K562 (cell line): Measurements from ENCODE around the gene OR2H2. TPM values are rescaled to one million over a fixed set of nuclear protein-coding genes. Genes with fewer than 3 reads are reported as not detected.
A peak's percentile ranks its signal among the peaks of the same experiment; 100 is the strongest.

ENCODE experiments used
- ATF7 ChIP-seq: fragments of 450-650 bp; IDR thresholded peaks from 2 replicates; pipeline ENCODE4 v1.7.1; 2014; ENCODE audit warnings: mild to moderate bottlenecking, moderate library complexity
- EP300 ChIP-seq: IDR thresholded peaks from 2 replicates; pipeline ENCODE4 v1.6.1; 2012; ENCODE audit warnings: low read length, improper control_type of control experiment
- EP400 ChIP-seq: fragments of 450-650 bp; IDR thresholded peaks from 2 replicates; pipeline ENCODE4 v1.6.1; 2017; ENCODE audit warnings: antibody characterized with exemption, mild to moderate bottlenecking, moderate library complexity
- NKRF ChIP-seq: fragments of 450-650 bp; IDR thresholded peaks from 2 replicates; pipeline ENCODE4 v1.6.1; 2016; ENCODE audit warnings: borderline replicate concordance
- PHF8 ChIP-seq: fragments of 200-600 bp; sonication (generic); IDR thresholded peaks from 2 replicates; pipeline ENCODE4 v1.6.1; 2012; ENCODE audit warnings: mixed run types, mild to moderate bottlenecking, inconsistent platforms, low read length, moderate library complexity, borderline replicate concordance
- PML ChIP-seq: IDR thresholded peaks from 2 replicates; pipeline ENCODE4 v1.6.1; 2012; ENCODE audit warnings: low read length, inconsistent platforms
- POLR2G ChIP-seq: fragments of 200-400 bp; formaldehyde crosslinking; IDR thresholded peaks from 2 replicates; pipeline ENCODE4 v1.6.1; 2017; ENCODE audit warnings: low read depth, mild to moderate bottlenecking, antibody characterized with exemption, low read length, moderate library complexity
- PPARD ChIP-seq: fragments of 250-450 bp; sonication (Bioruptor Pico); IDR thresholded peaks from 2 replicates; pipeline ENCODE4 v1.8.0; 2022; ENCODE audit warnings: inconsistent platforms, mild to moderate bottlenecking, moderate library complexity
- RCOR1 ChIP-seq, 2 experiments: IDR thresholded peaks; 2 replicates each; pipeline ENCODE4 v1.6.1; 2012; ENCODE audit warnings: low read depth in 2 of 2, low read length in 2 of 2, borderline replicate concordance in 1 of 2, improper control_type of control experiment in 1 of 2
- SREBF2 ChIP-seq: sonication (generic); formaldehyde crosslinking; IDR thresholded peaks from 2 replicates; pipeline ENCODE4 v1.4.0; 2020; ENCODE audit warnings: mild to moderate bottlenecking, missing genetic modification reagents
- STAG1 ChIP-seq: sonication (generic); formaldehyde crosslinking; IDR thresholded peaks from 2 replicates; pipeline ENCODE4 v1.5.0; 2020; ENCODE audit warnings: missing genetic modification reagents, borderline replicate concordance
- ZBTB26 ChIP-seq: fragments of 450-650 bp; formaldehyde crosslinking; IDR thresholded peaks from 2 replicates; pipeline ENCODE4 v1.4.0; 2022; ENCODE audit warnings: missing genetic modification characterization
- ZNF184 ChIP-seq: sonication (generic); formaldehyde crosslinking; IDR thresholded peaks from 2 replicates; pipeline ENCODE4 v1.5.0; 2020; ENCODE audit warnings: missing genetic modification reagents
- ZNF561 ChIP-seq: fragments of 450-650 bp; formaldehyde crosslinking; conservative IDR thresholded peaks from 2 replicates; pipeline ENCODE4 v1.4.0; 2020; ENCODE audit warnings: mild to moderate bottlenecking, moderate library complexity
- ZNF695 ChIP-seq: fragments of 450-650 bp; formaldehyde crosslinking; IDR thresholded peaks from 2 replicates; pipeline ENCODE4 v1.4.0; 2020; ENCODE audit warnings: mild to moderate bottlenecking, moderate library complexity
- ZNF79 ChIP-seq: fragments of 250-450 bp; sonication (Bioruptor Pico); IDR thresholded peaks from 2 replicates; pipeline ENCODE4 v1.4.0; 2020; ENCODE audit warnings: low read depth, mild to moderate bottlenecking, moderate library complexity
- polyA plus RNA-seq, 8 experiments: library from polyadenylated mRNA; depleted of rRNA in 4 of 8; stranded (reverse) in 5 of 8; unstranded in 3 of 8; fragments of >200 nt; fragmentation: Nextera tagmentation in 2 of 8; fragmentation: Illumina TruSeq in 1 of 8; extraction: Ambion mirVana in 2 of 8; extraction: Trizol in 1 of 8; gene quantifications; 2 replicates each; pipeline versions ENCODE4 v1.2.1 to v1.2.3, GENCODE V29; 2011 to 2014; ENCODE audit warnings: inconsistent platforms in 1 of 8, missing spikeins in 1 of 8
- total RNA-seq, 7 experiments: library from RNA; depleted of rRNA in 6 of 7; stranded (reverse); fragments of >200 nt in 6 of 7; fragmentation: Illumina TruSeq in 2 of 7; extraction: Trizol in 2 of 7; gene quantifications; 2 replicates each; pipeline versions ENCODE4 v1.2.1 to v1.2.3, GENCODE V29; 2011 to 2021; ENCODE audit warnings: low replicate concordance in 1 of 7

Gene OR2H2
- total and polyA plus RNA-seq, 9 of the 15 experiments (the other 6 are each of a cell fraction or from before 2014, with no cell fraction given), result not detected

- TF ChIP-seq ZBTB26 (CRISPR knock-in tag), result peak; percentile 92
- peak; percentile 82 for TF ChIP-seq POLR2G
- no peak for TF ChIP-seq ZNF561 (CRISPR knock-in tag)
- TF ChIP-seq RCOR1 (IDR thresholded peaks at IDR 0.05; ENCODE audit: borderline replicate concordance in 1 of 2, low read depth in 2 of 2, low read length in 2 of 2), result peak in 1 of 2 experiments; percentile 28; a peak in 1 of 4 replicates
- TF ChIP-seq PHF8, result peak; percentile 71; the same call in 1 of the 2 replicates
- no peak for TF ChIP-seq PPARD (CRISPR knock-in tag)
- TF ChIP-seq EP300, result 0 out of 2 replicates have a peak, but pooled peaks have one; percentile 29
- peak; percentile 81; the same call in 1 of the 2 replicates for TF ChIP-seq EP400
- peak; percentile 61 for TF ChIP-seq NKRF
- no peak for TF ChIP-seq ZNF695 (CRISPR knock-in tag)
- TF ChIP-seq PML, result no peak; the same call in 1 of the 2 replicates
- TF ChIP-seq ATF7, result peak; percentile 59
- peak; percentile 19; the same call in 1 of the 2 replicates for TF ChIP-seq STAG1 (CRISPR knock-in tag)
- TF ChIP-seq ZNF184 (CRISPR knock-in tag), result peak; percentile 59; the same call in 1 of the 2 replicates
- no peak for TF ChIP-seq SREBF2 (CRISPR knock-in tag)
- no peak for TF ChIP-seq ZNF79 (CRISPR knock-in tag)
Measured at GRCh38 chr6:29628419-29629281, 43.7 kb downstream of the OR2H2 start (continued).
